ENCODE measurements around the gene LCA5. TPM values are rescaled to one million over a fixed set of nuclear protein-coding genes. Genes with fewer than 3 reads are reported as not detected.

The LCA5 gene
- total RNA-seq, 1 experiment from 2014 or later = 2.3 TPM

DNA sequence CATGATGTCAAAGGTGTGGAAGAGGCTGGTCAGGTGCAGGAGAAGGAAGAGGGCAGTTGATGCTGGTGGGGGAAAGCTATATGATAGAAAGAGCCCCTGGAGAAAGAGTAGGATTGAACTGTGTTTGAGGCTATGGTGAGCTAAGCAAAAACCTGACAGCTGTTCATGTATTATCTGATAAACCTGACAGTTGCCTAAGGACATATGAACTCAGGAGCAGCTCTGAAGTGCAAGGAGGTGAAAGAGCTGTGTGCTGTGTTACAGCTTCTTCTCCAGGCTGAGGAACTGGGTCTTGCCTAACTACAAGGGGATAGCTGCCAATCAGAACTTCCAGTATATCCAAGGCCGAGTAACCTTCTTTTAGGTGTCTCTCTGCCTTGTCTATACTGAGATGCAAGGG is 81.8 kb downstream of the LCA5 start:
- Histone ChIP-seq H2BK120ac (ENCODE audit: low read depth, low read length, poor library complexity, severe bottlenecking) (no peak overlapping the region), H3K4me2 (ENCODE audit: insufficient read depth, insufficient read length, low read length) (no peak overlapping the region), H3K18ac (ENCODE audit: insufficient read length, low read depth, low read length) (no peak overlapping the region), H4K20me1 (ENCODE audit: control insufficient read depth, insufficient read depth, insufficient read length) (no peaks in the 10 kb centered on the region), H3K23me2 (ENCODE audit: insufficient read length, low read depth, low read length, poor library complexity, severe bottlenecking) (no peaks in the 10 kb centered on the region), H3T11ph (ENCODE audit: low read length) (no peak overlapping the region), H2AFZ (ENCODE audit: low read length) (no peak overlapping the region), H2BK5ac (ENCODE audit: insufficient read length, low read length) (no peak overlapping the region), H3K27me3 (ENCODE audit: insufficient read depth, low read length) (no peaks in the 10 kb centered on the region), H3K9ac (ENCODE audit: extremely low read depth, insufficient read length, low read length) (no peak overlapping the region), H3K79me1 (ENCODE audit: insufficient read depth, low read depth, low read length, poor library complexity, severe bottlenecking) (no peaks in the 10 kb centered on the region), H3K79me2 (ENCODE audit: insufficient read depth, low read length) (no peaks in the 10 kb centered on the region), H2AK5ac (ENCODE audit: insufficient read length, low read length) (no peak overlapping the region), H2BK20ac (ENCODE audit: low read depth, low read length, poor library complexity, severe bottlenecking) (no peak overlapping the region), H3K9me3 (ENCODE audit: control insufficient read depth, low read depth, low read length) (no peaks in the 10 kb centered on the region), H2BK12ac (ENCODE audit: insufficient read length, low read depth, low read length) (no peak overlapping the region), H2BK15ac (ENCODE audit: low read depth, low read length) (no peak overlapping the region), H3K4ac (ENCODE audit: low read depth, low read length) (no peak overlapping the region), H4K8ac (replicated peaks; ENCODE audit: insufficient read length, low read depth, low read length) (no peak overlapping the region), H3K56ac (ENCODE audit: insufficient read length, low read depth, low read length) (no peak overlapping the region), H4K91ac (ENCODE audit: insufficient read length, low read depth, low read length) (no peak overlapping the region), H3K23ac (ENCODE audit: insufficient read length, low read depth, low read length) (no peak overlapping the region), H3K27ac (ENCODE audit: insufficient read length, low read depth, low read length) (no peak overlapping the region), H4K5ac (ENCODE audit: insufficient read length, low read depth, low read length) (no peak overlapping the region), H3K14ac (ENCODE audit: insufficient read depth, low read length) (no peak overlapping the region), H3K4me1 (ENCODE audit: insufficient read depth, low read length) (no peaks in the 10 kb centered on the region)
- WGBS (ENCODE audit: extremely low coverage, insufficient read length, low lambda C conversion rate) = no CpG with 5 or more reads among the region's 1 CpG
- TF ChIP-seq, protein P1, sequence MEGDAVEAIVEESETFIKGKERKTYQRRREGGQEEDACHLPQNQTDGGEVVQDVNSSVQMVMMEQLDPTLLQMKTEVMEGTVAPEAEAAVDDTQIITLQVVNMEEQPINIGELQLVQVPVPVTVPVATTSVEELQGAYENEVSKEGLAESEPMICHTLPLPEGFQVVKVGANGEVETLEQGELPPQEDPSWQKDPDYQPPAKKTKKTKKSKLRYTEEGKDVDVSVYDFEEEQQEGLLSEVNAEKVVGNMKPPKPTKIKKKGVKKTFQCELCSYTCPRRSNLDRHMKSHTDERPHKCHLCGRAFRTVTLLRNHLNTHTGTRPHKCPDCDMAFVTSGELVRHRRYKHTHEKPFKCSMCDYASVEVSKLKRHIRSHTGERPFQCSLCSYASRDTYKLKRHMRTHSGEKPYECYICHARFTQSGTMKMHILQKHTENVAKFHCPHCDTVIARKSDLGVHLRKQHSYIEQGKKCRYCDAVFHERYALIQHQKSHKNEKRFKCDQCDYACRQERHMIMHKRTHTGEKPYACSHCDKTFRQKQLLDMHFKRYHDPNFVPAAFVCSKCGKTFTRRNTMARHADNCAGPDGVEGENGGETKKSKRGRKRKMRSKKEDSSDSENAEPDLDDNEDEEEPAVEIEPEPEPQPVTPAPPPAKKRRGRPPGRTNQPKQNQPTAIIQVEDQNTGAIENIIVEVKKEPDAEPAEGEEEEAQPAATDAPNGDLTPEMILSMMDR (conservative IDR thresholded peaks at IDR 0.05) = no peak
- no peaks in the 10 kb centered on the region for H3K27me3 Mint-ChIP-seq (ENCODE audit: low read depth)
- H3K27ac Mint-ChIP-seq = no peak overlapping the region
- DNase-seq = no peak
- H3K4me1 Mint-ChIP-seq = peaks cover 3 to 4% of the 10 kb centered on the region in 2 experiments; a peak in 2 of 4 replicates
- H3K36me3 Mint-ChIP-seq (ENCODE audit: insufficient read depth in 1 of 3, low read depth in 3 of 3) = no peaks in the 10 kb centered on the region; a peak in 1 of 7 replicates
- no peak overlapping the region for H3K4me3 Mint-ChIP-seq
- peaks cover 2 to 3% of the 10 kb centered on the region in 2 experiments; a peak in 3 of 5 replicates for H3K9me3 Mint-ChIP-seq
